CD4-positive, alpha-beta memory T cell (primary cell): ENCODE results near the gene AKAP12. TPM values are rescaled to one million over a fixed set of nuclear protein-coding genes. Genes with fewer than 3 reads are reported as not detected.
"Not testable (repeated sequence)": the region's sequence is repeated elsewhere in the genome, so short reads cannot be mapped to it uniquely, and the experiment has no call there.

ENCODE experiments used
- CTCF ChIA-PET: fragments of 350-600 bp; sonication (Branson Sonifier 250); formaldehyde crosslinking; loops from one replicate; lab custom pipeline; 2021; ENCODE audit warnings: inconsistent platforms; ENCODE audit not compliant: partially characterized antibody; lab: Charles Lee
- POLR2A ChIA-PET: fragments of 350-600 bp; sonication (Branson Sonifier 250); formaldehyde crosslinking; loops from one replicate; lab custom pipeline; 2021; ENCODE audit not compliant: partially characterized antibody; lab: Charles Lee
- DNase-seq, 5 donors: peaks; one replicate each; pipeline versions ENCODE4 v3.0.0 to v3.0.0-alpha.2; 2020 to 2022; ENCODE audit warnings: mixed read lengths in 1 of 5
- H3K27ac ChIP-seq: one replicate; pipeline ENCODE4 v1.7.0; 2013; ENCODE audit warnings: low read depth, low read length
- H3K27me3 ChIP-seq: 2 replicates; pipeline ENCODE4 v1.7.0; 2013; ENCODE audit warnings: mild to moderate bottlenecking, low read length, moderate library complexity; ENCODE audit not compliant: insufficient read depth
- H3K36me3 ChIP-seq: 2 replicates; pipeline ENCODE4 v1.7.0; 2013; ENCODE audit warnings: mild to moderate bottlenecking, low read length, moderate library complexity; ENCODE audit not compliant: insufficient read depth
- H3K4me1 ChIP-seq: 2 replicates; pipeline ENCODE4 v1.7.0; 2013; ENCODE audit warnings: mild to moderate bottlenecking, low read length, moderate library complexity; ENCODE audit not compliant: insufficient read depth
- H3K4me3 ChIP-seq, 2 donors: one replicate each; pipeline ENCODE4 v1.7.0; 2013; ENCODE audit warnings: low read length in 2 of 2, mild to moderate bottlenecking in 1 of 2
- H3K9me3 ChIP-seq, 2 donors: one replicate each; pipeline ENCODE4 v1.7.0; 2013; ENCODE audit warnings: low read length in 2 of 2, control low read depth in 1 of 2; ENCODE audit not compliant: control insufficient read depth in 1 of 2
- H3K27ac Mint-ChIP-seq, 7 donors: one replicate each; pipeline ENCODE4 v1.8.0; 2020 to 2021; ENCODE audit warnings: mixed read lengths in 7 of 7, mild to moderate bottlenecking in 6 of 7, inconsistent platforms in 3 of 7, moderate library complexity in 3 of 7
- H3K27me3 Mint-ChIP-seq, 2 donors: one replicate each; pipeline ENCODE4 v1.8.0; 2020 to 2021; ENCODE audit warnings: mixed read lengths in 2 of 2
- H3K36me3 Mint-ChIP-seq, 2 donors: one replicate each; pipeline ENCODE4 v1.8.0; 2020 to 2021; ENCODE audit warnings: mixed read lengths in 2 of 2, inconsistent platforms in 1 of 2, mild to moderate bottlenecking in 1 of 2
- H3K4me1 Mint-ChIP-seq, 4 donors: one replicate each; pipeline ENCODE4 v1.8.0; 2020 to 2021; ENCODE audit warnings: mixed read lengths in 4 of 4, mild to moderate bottlenecking in 1 of 4
- H3K4me3 Mint-ChIP-seq, 8 donors: one replicate each; pipeline ENCODE4 v1.8.0; 2020 to 2021; ENCODE audit warnings: mixed read lengths in 8 of 8, mild to moderate bottlenecking in 7 of 8, moderate library complexity in 6 of 8, inconsistent platforms in 3 of 8
- H3K9me3 Mint-ChIP-seq, 8 donors: one replicate each; pipeline ENCODE4 v1.8.0; 2020 to 2021; ENCODE audit warnings: mixed read lengths in 8 of 8, mild to moderate bottlenecking in 5 of 8, inconsistent platforms in 3 of 8, moderate library complexity in 1 of 8
- intact Hi-C: fragments of 100-400 bp; cut with micrococcal nuclease; formaldehyde crosslinking; loops from one replicate; pipeline ENCODE4 v1.15.1; 2023
- polyA plus RNA-seq, 2 donors: library from polyadenylated mRNA; unstranded; fragments of 300-500 nt; fragmentation: Illumina TruSeq; gene quantifications; one replicate each; pipeline ENCODE4 v1.2.3, GENCODE V29; 2021
- total RNA-seq, 2 experiments: library from RNA; stranded (reverse); gene quantifications; one replicate each; pipeline ENCODE4 v1.2.3, GENCODE V29; 2021

The AKAP12 gene
- total and polyA plus RNA-seq, 4 experiments from 2014 or later, result 0.96 to 1.1 TPM; not detected in 2

DNA sequence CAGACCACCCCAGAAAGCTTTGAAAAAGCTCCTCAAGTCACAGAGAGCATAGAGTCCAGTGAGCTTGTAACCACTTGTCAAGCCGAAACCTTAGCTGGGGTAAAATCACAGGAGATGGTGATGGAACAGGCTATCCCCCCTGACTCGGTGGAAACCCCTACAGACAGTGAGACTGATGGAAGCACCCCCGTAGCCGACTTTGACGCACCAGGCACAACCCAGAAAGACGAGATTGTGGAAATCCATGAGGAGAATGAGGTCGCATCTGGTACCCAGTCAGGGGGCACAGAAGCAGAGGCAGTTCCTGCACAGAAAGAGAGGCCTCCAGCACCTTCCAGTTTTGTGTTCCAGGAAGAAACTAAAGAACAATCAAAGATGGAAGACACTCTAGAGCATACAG, 112.0 kb downstream of the AKAP12 start:
- H3K9me3 Mint-ChIP-seq, result no peaks in the 10 kb centered on the region
- H3K9me3 ChIP-seq, result no peaks in the 10 kb centered on the region

DNA sequence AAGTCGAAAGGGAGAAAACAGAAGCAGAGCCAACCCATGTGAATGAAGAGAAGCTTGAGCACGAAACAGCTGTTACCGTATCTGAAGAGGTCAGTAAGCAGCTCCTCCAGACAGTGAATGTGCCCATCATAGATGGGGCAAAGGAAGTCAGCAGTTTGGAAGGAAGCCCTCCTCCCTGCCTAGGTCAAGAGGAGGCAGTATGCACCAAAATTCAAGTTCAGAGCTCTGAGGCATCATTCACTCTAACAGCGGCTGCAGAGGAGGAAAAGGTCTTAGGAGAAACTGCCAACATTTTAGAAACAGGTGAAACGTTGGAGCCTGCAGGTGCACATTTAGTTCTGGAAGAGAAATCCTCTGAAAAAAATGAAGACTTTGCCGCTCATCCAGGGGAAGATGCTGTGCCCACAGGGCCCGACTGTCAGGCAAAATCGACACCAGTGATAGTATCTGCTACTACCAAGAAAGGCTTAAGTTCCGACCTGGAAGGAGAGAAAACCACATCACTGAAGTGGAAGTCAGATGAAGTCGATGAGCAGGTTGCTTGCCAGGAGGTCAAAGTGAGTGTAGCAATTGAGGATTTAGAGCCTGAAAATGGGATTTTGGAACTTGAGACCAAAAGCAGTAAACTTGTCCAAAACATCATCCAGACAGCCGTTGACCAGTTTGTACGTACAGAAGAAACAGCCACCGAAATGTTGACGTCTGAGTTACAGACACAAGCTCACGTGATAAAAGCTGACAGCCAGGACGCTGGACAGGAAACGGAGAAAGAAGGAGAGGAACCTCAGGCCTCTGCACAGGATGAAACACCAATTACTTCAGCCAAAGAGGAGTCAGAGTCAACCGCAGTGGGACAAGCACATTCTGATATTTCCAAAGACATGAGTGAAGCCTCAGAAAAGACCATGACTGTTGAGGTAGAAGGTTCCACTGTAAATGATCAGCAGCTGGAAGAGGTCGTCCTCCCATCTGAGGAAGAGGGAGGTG, 112.9 kb downstream of the AKAP12 start:
- no peak overlapping the region for H3K27ac Mint-ChIP-seq
- peaks cover 13% of the 10 kb centered on the region for H3K4me1 ChIP-seq
- DNase-seq, result peak in 1 of 5 donors; percentile 9

More for the DNA sequence above, 112.0 kb downstream of the AKAP12 start:
- H3K4me3 Mint-ChIP-seq, result no peak overlapping the region
- intact Hi-C loops, result loop anchor here (1.0 kb wide), 1 partner anchor 125 kb away; no protein-coding TSS in a partner anchor
- no peak overlapping the region for H3K27ac Mint-ChIP-seq
- Histone ChIP-seq H3K4me1 (peaks cover 13% of the 10 kb centered on the region), H3K27ac (no peak overlapping the region), H3K27me3 (no peaks in the 10 kb centered on the region), H3K36me3 (no peaks in the 10 kb centered on the region), H3K4me3 (no peak overlapping the region)
- ChIA-PET POLR2A (interaction anchor here (1.2 to 1.8 kb wide), 2 partner anchors 26 to 38 kb away, joined by 4 to 10 read pairs; no protein-coding TSS in a partner anchor), CTCF (interaction anchor here (0.8 to 8.3 kb wide), 3 partner anchors 16 to 54 kb away, joined by 4 to 35 read pairs (median 8); no protein-coding TSS in a partner anchor)
- no peak for DNase-seq
- peaks cover 0 to 10% of the 10 kb centered on the region in 2 donors for H3K36me3 Mint-ChIP-seq
- H3K4me1 Mint-ChIP-seq, result no peaks in the 10 kb centered on the region
- no peaks in the 10 kb centered on the region for H3K27me3 Mint-ChIP-seq

DNA sequence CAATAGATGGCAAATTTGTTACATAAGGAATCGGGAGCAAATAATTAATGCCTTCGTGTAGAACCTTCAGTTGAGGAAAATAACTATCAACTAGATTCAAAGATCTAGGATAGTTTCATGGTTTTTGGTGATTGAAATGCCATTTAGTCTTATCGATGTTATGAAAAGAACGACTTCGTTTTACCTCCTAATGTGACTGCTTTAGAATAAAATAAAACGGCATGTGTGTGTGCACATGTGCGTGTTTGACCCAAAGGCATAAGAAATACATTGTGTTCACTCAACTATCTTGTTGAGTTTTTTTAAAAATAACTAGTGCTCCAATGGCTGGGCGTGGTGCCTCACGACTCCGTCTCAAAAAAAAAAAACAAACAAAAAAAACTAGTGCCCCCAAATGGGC, 114.0 kb downstream of the AKAP12 start:
- Mint-ChIP-seq H3K36me3 (peaks cover 2 to 9% of the 10 kb centered on the region in 2 donors), H3K9me3 (no peaks in the 10 kb centered on the region), H3K27ac (no peak overlapping the region), H3K27me3 (no peaks in the 10 kb centered on the region), H3K4me1 (peaks cover 2 to 6% (median 4%) of the 10 kb centered on the region in 4 donors), H3K4me3 (no peak overlapping the region)
- no peaks in the 10 kb centered on the region for H3K9me3 ChIP-seq
- H3K27me3 ChIP-seq, result no peaks in the 10 kb centered on the region
- H3K27ac ChIP-seq, result no peak overlapping the region
- no peak overlapping the region for H3K4me3 ChIP-seq
- no peak for DNase-seq
- POLR2A ChIA-PET, result interaction anchor here (1.8 kb wide), 1 partner anchor 36 kb away, joined by 10 read pairs; no protein-coding TSS in a partner anchor
- peaks cover 13% of the 10 kb centered on the region for H3K4me1 ChIP-seq
- H3K36me3 ChIP-seq, result no peaks in the 10 kb centered on the region
- intact Hi-C loops, result no loop called here
- CTCF ChIA-PET, result interaction anchor here (1.0 to 8.3 kb wide), 4 partner anchors 18 to 124 kb away, joined by 3 to 35 read pairs (median 4); no protein-coding TSS in a partner anchor

More for the DNA sequence above, 112.9 kb downstream of the AKAP12 start:
- Histone ChIP-seq H3K4me3 (no peak overlapping the region), H3K36me3 (no peaks in the 10 kb centered on the region), H3K9me3 (no peaks in the 10 kb centered on the region), H3K27me3 (no peaks in the 10 kb centered on the region), H3K27ac (no peak overlapping the region)
- Mint-ChIP-seq H3K36me3 (peaks cover 0 to 10% of the 10 kb centered on the region in 2 donors), H3K4me3 (no peak overlapping the region), H3K4me1 (peaks cover 0 to 2% (median under 1%) of the 10 kb centered on the region in 4 donors), H3K27me3 (no peaks in the 10 kb centered on the region), H3K9me3 (no peaks in the 10 kb centered on the region)
- ChIA-PET POLR2A (interaction anchor here (1.8 kb wide), 1 partner anchor 37 kb away, joined by 10 read pairs; no protein-coding TSS in a partner anchor), CTCF (interaction anchor here (0.8 to 8.3 kb wide), 5 partner anchors 17 to 125 kb away, joined by 3 to 35 read pairs (median 4); no protein-coding TSS in a partner anchor)
- intact Hi-C loops, result loop anchor here (1.0 kb wide), 1 partner anchor 124 kb away; no protein-coding TSS in a partner anchor

DNA sequence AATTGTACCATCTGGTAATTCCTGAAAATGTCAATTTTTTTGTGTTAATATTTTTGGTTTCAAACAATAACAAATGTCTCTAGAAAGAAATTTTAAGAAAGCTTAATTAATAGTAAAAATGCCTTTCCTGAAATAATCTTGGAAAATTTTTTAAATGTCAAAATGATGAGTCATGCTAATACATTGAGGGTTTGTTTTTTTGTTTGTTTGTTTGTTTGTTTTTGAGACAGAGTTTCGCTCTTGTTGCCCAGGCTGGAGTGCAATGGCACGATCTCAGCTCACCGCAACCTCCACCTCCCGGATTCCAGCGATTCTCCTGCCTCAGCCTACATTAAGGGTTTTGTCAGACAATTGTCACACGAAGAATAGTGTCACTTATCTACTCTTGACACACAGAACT, 117.2 kb downstream of the AKAP12 start:
- ChIA-PET CTCF (interaction anchor here (0.6 to 2.5 kb wide), 9 partner anchors 13 to 396 kb away, joined by 3 to 7 read pairs (median 4); no protein-coding TSS in a partner anchor), POLR2A (interaction anchor here (0.9 kb wide), 1 partner anchor 94 kb away, joined by 3 read pairs; no protein-coding TSS in a partner anchor)
- Mint-ChIP-seq H3K36me3 (peaks cover 15 to 16% of the 10 kb centered on the region in 2 donors), H3K27ac (peak overlapping the region in 1 of 7 donors; percentile 37)
- intact Hi-C loops, H3K4me3 Mint-ChIP-seq, DNase-seq, H3K27ac ChIP-seq, H3K4me1 Mint-ChIP-seq, H3K27me3 Mint-ChIP-seq, H3K27me3 ChIP-seq, H3K9me3 Mint-ChIP-seq, H3K36me3 ChIP-seq, H3K4me3 ChIP-seq, H3K9me3 ChIP-seq: not testable (repeated sequence)
- peaks cover 13% of the 10 kb centered on the region for H3K4me1 ChIP-seq

DNA sequence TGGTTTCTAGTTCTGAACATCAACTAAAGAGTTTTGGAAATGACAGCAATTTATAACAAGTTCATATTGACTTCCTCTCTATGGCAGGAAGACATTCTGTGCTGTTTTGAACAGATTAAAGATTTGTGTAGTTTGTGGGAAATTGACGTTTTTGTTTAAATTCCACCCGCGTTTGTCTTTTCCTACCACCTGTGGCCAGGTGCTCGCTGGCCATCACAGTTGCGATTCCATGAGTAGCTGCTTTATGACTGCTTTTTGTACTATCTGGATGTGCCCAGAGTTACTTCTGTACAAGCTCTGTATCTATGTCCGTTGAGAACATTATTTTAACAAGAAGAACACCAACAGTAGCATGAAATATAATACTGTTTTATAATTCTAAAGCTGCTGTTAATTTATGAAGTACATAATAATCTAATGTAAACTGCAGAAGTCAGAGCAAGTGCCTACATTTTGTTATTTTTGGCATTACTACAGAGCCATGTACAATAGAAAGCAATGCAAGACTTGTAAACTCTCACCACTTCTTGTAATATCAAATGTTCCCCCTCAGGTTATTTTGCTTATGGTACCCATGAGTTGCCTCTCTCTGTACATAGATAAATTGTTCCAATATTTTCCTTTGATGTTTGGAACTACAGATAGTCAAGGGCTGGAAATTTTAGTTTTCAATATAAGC, 118.1 kb downstream of the AKAP12 start:
- Histone ChIP-seq H3K27ac (no peak overlapping the region), H3K36me3 (peaks cover 6% of the 10 kb centered on the region), H3K27me3 (no peaks in the 10 kb centered on the region), H3K4me1 (peaks cover 8% of the 10 kb centered on the region), H3K9me3 (no peaks in the 10 kb centered on the region), H3K4me3 (no peak overlapping the region)
- Mint-ChIP-seq H3K27ac (peak overlapping the region in 2 of 7 donors; percentile 19 to 29), H3K4me1 (peaks cover 2 to 6% (median 4%) of the 10 kb centered on the region in 4 donors), H3K36me3 (peaks cover 20 to 22% of the 10 kb centered on the region in 2 donors), H3K9me3 (no peaks in the 10 kb centered on the region), H3K27me3 (no peaks in the 10 kb centered on the region), H3K4me3 (no peak overlapping the region)
- POLR2A ChIA-PET, result interaction anchor here (0.9 kb wide), 1 partner anchor 93 kb away, joined by 3 read pairs; no protein-coding TSS in a partner anchor
- intact Hi-C loops, result no loop called here
- CTCF ChIA-PET, result interaction anchor here (0.6 to 2.5 kb wide), 8 partner anchors 12 to 344 kb away, joined by 3 to 7 read pairs (median 4); no protein-coding TSS in a partner anchor
- no peak for DNase-seq

DNA sequence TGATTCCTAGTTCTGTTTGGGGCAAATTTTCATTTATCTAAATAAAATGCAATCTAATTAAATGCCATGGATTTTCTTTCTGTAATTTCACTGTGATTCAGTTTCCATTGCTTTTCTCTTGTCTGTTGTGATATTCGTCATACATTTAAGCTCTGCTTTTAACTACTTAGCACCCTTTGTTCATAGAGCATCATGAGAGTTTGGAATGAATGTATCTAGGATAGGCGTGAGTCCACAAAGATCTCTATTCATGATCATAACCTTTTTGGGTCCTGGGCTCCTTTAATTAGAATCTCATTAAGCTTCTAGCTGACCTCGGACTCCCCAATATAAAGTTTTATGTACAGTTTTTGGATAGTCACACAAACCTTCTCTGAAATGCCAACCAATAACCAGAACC, 118.7 kb downstream of the AKAP12 start:
- no peak overlapping the region for H3K4me3 Mint-ChIP-seq
- no peak overlapping the region for H3K27ac Mint-ChIP-seq
- peaks cover 20 to 25% of the 10 kb centered on the region in 2 donors for H3K36me3 Mint-ChIP-seq
- Histone ChIP-seq H3K9me3 (no peaks in the 10 kb centered on the region), H3K27me3 (no peaks in the 10 kb centered on the region), H3K27ac (no peak overlapping the region), H3K36me3 (peaks cover 6% of the 10 kb centered on the region), H3K4me1 (peaks cover 2% of the 10 kb centered on the region), H3K4me3 (no peak overlapping the region)
- CTCF ChIA-PET, result interaction anchor here (1.4 to 2.5 kb wide), 3 partner anchors 12 to 344 kb away, joined by 3 to 7 read pairs (median 5); no protein-coding TSS in a partner anchor
- H3K4me1 Mint-ChIP-seq, result peaks cover 2 to 6% (median 4%) of the 10 kb centered on the region in 4 donors
- POLR2A ChIA-PET, result interaction anchor here (0.6 kb wide), 1 partner anchor 312 kb away, joined by 3 read pairs; no protein-coding TSS in a partner anchor
- intact Hi-C loops, result no loop called here
- H3K27me3 Mint-ChIP-seq, result no peaks in the 10 kb centered on the region
- DNase-seq, result no peak
- no peaks in the 10 kb centered on the region for H3K9me3 Mint-ChIP-seq
